HUES6 (cell line): ENCODE results near the gene TNIK.
"Not testable (repeated sequence)": the region's sequence is repeated elsewhere in the genome, so short reads cannot be mapped to it uniquely, and the experiment has no call there.

Experiments
- H3K27ac ChIP-seq: 2 replicates; pipeline ENCODE4 v1.7.0; 2013; ENCODE audit warnings: low read depth, mild to moderate bottlenecking, low read length, inconsistent platforms
- H3K27me3 ChIP-seq: 2 replicates; pipeline ENCODE4 v1.6.1; 2013; ENCODE audit warnings: low read length; ENCODE audit not compliant: control insufficient read depth, insufficient read depth
- H3K36me3 ChIP-seq: 2 replicates; pipeline ENCODE4 v1.6.1; 2013; ENCODE audit warnings: low read length; ENCODE audit not compliant: control insufficient read depth, insufficient read depth
- H3K4me1 ChIP-seq: 2 replicates; pipeline ENCODE4 v1.6.1; 2013; ENCODE audit warnings: low read length; ENCODE audit not compliant: control insufficient read depth, insufficient read depth
- H3K4me3 ChIP-seq: 2 replicates; pipeline ENCODE4 v1.5.1; 2013; ENCODE audit warnings: low read depth, low read length
- H3K9ac ChIP-seq: one replicate; pipeline ENCODE4 v1.6.1; 2013; ENCODE audit warnings: mild to moderate bottlenecking, low read length
- H3K9me3 ChIP-seq: 2 replicates; pipeline ENCODE4 v1.6.1; 2013; ENCODE audit warnings: low read depth, low read length; ENCODE audit not compliant: control insufficient read depth, insufficient read depth

The TNIK gene

DNA sequence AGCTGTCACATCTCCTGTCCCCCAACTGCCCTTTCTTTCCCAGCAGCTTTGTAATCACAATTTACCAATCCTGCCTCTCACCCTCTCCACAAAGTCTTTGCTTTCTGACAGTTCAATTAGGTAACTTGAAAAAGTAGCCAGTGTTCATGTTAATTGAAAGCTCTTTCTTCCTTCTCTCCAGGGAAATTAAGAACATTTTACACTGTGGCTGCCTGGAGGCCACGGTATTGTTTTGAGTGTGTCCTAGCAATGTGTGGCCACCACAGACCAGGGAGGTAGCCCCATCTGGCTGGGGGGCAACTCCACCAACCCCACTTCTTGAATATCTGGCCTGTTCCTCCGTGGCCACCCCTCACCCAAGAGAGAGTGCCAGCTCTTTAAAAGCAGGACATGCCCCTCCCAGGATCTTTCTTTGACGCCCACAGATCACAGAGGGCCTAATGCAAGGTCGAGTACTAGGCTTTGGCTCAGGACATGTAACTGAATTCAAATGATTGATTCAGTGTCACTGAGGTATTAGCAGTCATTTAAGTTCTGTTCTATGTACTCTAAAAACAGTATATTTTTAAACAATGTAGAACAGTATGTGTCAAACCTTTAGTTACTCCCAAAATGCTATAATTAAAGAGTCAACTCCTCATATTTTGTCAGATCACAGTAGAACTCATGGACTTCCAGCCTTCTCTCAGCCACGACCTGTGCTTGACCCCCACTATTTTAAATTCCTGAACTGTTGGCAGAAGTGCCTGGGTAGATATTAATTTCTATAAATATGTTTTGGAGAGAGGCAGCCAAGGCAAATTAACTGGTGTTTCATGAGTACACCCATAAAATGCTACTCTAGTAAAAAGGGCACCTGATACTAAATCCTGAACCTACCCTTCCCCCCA is 164.5 kb downstream of the TNIK start:
- Histone ChIP-seq H3K27ac (no peak overlapping the region), H3K4me3 (no peak overlapping the region), H3K27me3 (no peaks in the 10 kb centered on the region), H3K9me3 (no peaks in the 10 kb centered on the region), H3K36me3 (no peaks in the 10 kb centered on the region), H3K9ac (no peak overlapping the region), H3K4me1 (peaks cover 8% of the 10 kb centered on the region; the same call in 1 of the 2 replicates)

DNA sequence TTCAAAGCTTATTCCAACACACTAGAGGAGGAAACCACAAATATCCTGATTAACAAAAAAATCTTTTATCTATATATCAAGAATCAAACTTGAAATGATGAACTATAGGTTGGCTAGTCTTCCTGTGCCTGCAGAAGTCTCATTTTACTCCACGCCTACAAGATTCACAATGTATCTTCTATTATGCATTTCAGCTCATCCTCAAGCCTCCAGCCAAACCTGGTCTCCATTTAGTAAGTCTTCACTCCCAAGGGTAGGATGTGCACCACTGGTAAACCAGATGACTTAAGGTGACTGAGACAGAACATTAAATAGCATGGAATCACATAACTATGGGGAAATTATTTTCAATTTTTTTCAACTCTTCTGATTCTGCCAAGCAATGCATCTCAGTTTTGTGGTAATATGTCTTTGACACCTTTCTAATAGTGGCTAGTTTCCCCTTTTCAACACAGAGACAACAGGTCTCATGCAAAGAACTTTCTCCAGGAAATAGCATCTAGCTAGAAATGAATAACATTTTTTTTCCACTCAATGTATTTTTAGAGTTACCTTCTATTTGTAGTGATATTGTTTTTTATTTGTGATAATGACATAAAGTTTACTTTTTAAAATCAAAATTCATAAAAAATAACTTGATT is 166.9 kb downstream of the TNIK start:
- H3K4me3 ChIP-seq: no peak overlapping the region
- peaks cover 8% of the 10 kb centered on the region; the same call in 1 of the 2 replicates for H3K4me1 ChIP-seq
- H3K36me3 ChIP-seq: no peaks in the 10 kb centered on the region
- H3K9me3 ChIP-seq: no peaks in the 10 kb centered on the region
- H3K9ac ChIP-seq: no peak overlapping the region
- H3K27ac ChIP-seq: no peak overlapping the region
- H3K27me3 ChIP-seq: no peaks in the 10 kb centered on the region

DNA sequence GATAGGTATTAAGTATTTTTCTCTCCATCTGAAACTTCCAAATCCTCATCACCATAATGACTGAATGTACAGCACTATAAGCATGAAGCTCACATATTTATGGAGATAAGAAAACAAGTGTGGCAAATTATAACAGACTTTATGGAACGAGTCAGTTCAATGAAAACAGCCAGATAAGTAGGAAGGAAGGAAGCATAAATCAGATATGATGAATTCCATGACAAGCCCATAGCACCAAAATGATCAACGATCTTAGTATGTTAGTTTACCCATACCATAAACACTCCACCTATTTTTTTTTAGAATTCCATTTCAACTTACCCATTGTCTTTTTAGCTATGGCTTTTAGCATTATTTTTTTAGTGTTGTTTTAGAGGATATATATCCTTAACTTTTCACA is 169.5 kb downstream of the TNIK start:
- no peaks in the 10 kb centered on the region for H3K36me3 ChIP-seq
- no peak overlapping the region for H3K27ac ChIP-seq
- no peaks in the 10 kb centered on the region for H3K9me3 ChIP-seq
- H3K4me3 ChIP-seq: no peak overlapping the region
- no peak overlapping the region for H3K9ac ChIP-seq
- H3K27me3 ChIP-seq: no peaks in the 10 kb centered on the region
- peaks cover 6% of the 10 kb centered on the region; the same call in 1 of the 2 replicates for H3K4me1 ChIP-seq

DNA sequence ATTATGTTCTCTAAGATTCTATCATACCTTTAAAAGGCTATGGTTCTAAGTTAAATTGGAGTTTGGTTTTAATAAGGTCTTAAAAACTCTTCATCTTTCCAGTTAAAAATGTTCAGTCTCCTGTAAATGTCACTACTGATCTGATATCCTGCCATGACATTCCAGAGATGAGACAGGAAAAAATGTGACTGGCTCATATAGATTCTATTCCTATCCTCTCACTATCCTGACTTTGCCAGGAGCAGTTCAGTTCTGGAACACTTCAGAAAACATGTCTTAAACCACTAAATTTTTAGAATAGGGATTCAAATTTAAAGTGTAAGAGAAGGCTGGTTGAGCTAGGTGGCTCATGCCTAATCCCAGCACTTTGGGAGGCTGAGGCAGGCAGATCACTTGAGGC is 170.9 kb downstream of the TNIK start:
- Histone ChIP-seq H3K4me3 (no peak overlapping the region), H3K4me1 (peaks cover 6% of the 10 kb centered on the region; the same call in 1 of the 2 replicates), H3K27ac (no peak overlapping the region), H3K36me3 (no peaks in the 10 kb centered on the region), H3K27me3 (no peaks in the 10 kb centered on the region), H3K9ac (no peak overlapping the region), H3K9me3 (no peaks in the 10 kb centered on the region)

DNA sequence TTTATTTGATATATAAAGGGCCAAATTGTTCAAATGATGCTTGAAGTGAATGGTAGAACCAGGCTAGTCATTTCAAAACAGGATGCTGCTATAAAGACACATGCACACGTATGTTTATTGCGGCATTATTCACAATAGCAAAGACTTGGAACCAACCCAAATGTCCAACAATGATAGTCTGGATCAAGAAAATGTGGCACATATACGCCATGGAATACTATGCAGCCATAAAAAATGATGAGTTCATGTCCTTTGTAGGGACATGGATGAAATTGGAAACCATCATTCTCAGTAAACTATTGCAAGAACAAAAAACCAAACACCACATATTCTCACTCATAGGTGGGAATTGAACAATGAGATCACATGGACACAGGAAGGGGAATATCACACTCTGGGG is 172.4 kb downstream of the TNIK start:
- not testable (repeated sequence) for H3K27me3 ChIP-seq, H3K27ac ChIP-seq, H3K36me3 ChIP-seq, H3K9me3 ChIP-seq, H3K9ac ChIP-seq, H3K4me3 ChIP-seq
- peaks cover 16% of the 10 kb centered on the region for H3K4me1 ChIP-seq

DNA sequence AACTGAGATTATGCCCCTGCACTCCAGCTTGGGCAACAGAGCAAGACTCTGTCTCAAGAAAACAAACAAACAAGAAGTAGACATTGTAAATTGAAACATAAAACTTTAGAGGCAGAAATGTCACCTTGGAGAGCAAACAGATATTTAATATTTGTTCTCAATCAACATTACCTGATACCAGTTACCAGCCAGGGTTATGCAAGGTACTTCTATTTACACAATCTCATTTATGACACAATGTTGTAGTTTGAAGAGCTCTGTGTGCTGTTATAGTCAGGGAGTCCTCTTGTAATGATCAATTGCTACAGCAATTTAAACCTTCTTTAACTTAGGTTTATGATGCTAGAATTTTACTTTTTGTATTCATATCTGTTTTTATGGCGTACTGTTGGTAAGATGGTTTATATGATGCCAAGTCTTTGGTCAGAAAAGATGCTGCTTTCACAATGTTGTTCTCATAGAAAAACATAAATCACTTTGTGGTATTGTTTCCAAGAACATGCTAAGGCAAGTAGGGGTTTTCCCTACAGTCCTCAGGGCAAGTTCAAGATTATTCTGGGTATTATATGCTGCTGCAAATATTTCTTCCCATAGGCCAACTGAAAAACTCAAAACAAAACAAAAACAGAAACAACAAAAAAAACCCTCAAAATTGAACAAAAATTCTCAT is 173.5 kb downstream of the TNIK start:
- Histone ChIP-seq H3K9ac (no peak overlapping the region), H3K36me3 (no peaks in the 10 kb centered on the region), H3K4me3 (no peak overlapping the region), H3K27me3 (no peaks in the 10 kb centered on the region), H3K4me1 (peaks cover 16% of the 10 kb centered on the region), H3K27ac (no peak overlapping the region), H3K9me3 (no peaks in the 10 kb centered on the region)

DNA sequence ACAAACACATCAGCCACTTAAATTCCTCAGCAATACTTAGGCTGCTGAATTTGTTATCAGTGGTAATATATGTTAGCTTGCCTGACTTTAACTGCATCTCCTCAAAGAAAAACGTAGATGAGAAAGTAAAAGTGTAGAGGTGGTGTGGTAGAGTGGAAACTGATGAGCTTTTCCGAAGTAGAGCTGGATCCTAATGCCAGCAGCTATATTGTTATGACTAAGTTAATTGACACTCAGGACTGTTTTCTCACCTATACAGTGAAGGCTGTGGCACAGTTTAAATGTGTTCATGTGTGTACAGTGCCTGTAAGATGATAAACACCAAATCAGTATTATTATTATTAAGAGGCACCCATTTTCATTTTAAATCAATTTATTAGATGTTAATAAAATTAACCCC is 174.9 kb downstream of the TNIK start:
- Histone ChIP-seq H3K27me3 (no peaks in the 10 kb centered on the region), H3K36me3 (no peaks in the 10 kb centered on the region), H3K4me1 (peaks cover 16% of the 10 kb centered on the region), H3K27ac (no peak overlapping the region), H3K4me3 (no peak overlapping the region), H3K9ac (no peak overlapping the region), H3K9me3 (no peaks in the 10 kb centered on the region)

DNA sequence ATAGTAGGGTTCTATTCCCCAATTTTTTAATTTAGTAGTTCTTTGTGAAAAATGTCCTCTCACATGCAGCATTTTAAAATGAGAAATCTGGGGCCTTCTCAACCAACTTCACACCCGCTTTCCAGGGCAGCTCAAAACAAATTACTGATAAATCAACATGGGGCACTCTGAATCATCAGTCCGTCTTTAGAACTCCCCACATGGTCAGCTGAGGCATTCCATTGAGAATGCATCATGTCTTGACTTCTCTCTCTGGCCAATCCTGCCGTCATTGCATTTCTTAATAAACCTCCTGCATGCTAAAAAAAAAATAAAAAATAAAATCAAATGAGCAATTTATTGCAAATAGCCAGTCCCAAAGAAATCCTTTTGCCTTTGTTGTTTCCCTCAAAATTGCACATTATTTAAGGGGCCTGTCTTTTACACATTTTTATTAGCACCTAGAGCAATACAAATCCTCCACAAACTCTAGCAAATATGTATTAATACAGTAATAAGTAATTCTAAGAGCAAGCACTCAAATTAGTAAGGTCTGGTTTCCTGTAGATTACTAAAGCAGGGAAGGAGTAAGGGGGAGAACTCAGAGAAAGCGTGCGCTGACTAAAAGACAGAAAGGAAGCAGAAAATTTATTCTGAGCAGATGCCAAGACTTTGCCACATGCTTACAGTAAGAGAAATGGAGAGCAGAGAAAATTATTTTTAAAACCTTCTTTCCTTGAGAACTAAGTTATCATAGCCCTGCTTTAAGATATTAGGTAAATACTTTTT is 175.7 kb downstream of the TNIK start:
- no peaks in the 10 kb centered on the region for H3K9me3 ChIP-seq
- no peak overlapping the region for H3K4me3 ChIP-seq
- H3K4me1 ChIP-seq: peaks cover 16% of the 10 kb centered on the region
- H3K9ac ChIP-seq: no peak overlapping the region
- no peak overlapping the region for H3K27ac ChIP-seq
- no peaks in the 10 kb centered on the region for H3K36me3 ChIP-seq
- H3K27me3 ChIP-seq: no peaks in the 10 kb centered on the region

DNA sequence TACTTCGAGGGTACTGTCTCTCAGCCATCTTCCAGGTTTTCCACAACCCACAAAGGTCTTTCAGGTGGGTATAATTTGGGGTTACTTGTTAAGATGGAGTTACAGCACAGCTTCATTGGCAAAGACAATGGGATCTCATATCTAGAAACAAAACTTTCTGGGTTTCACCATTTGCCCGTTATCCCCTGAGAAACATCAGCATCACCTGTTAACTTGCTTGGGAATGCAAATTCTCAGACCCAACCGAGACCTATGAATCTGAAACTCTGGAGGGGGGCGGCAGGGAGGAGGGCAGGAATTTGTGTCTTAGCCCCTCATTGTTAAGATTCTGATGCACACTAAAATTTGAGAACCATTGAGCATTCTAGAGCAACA is 176.4 kb downstream of the TNIK start:
- Histone ChIP-seq H3K4me1 (peaks cover 16% of the 10 kb centered on the region), H3K4me3 (no peak overlapping the region), H3K27ac (no peak overlapping the region)

DNA sequence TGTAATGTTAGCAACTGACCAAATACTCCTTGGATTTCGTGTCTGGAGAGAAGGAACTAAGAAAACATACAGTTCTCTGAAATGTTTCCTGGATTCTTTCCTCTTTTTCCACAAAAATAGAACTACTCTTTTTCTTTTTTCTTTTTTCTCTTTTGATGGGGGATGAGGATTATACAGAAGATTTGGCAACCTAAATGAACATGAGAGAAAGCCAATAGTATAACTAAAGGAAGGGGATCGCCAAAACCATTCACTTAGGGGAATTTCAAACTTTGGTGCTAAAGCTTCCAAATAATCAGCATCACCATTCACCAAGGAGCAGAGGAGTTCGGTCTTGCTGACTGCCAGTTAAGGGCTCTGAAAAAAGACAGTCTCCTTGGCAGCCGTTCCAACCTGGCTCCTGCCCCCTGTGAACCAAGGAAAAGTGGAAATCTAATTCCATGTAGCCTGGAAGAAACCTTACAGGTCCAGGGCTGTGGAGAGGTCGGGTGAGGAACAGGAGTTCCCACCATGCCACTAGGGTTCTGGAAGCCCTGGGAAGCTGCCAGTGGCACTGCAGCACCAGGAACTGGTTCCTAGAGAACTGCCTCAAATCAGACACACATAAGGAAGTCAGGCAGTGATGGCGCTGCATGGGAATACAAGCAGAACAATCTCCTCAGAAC is 176.9 kb downstream of the TNIK start:
- H3K9me3 ChIP-seq: no peaks in the 10 kb centered on the region
- peaks cover 16% of the 10 kb centered on the region for H3K4me1 ChIP-seq
- no peak overlapping the region for H3K4me3 ChIP-seq
- no peak overlapping the region for H3K9ac ChIP-seq
- H3K27ac ChIP-seq: no peak overlapping the region
- H3K27me3 ChIP-seq: no peaks in the 10 kb centered on the region
- no peaks in the 10 kb centered on the region for H3K36me3 ChIP-seq

More for the DNA sequence above, 176.4 kb downstream of the TNIK start:
- Histone ChIP-seq H3K9ac (no peak overlapping the region), H3K27me3 (no peaks in the 10 kb centered on the region), H3K36me3 (no peaks in the 10 kb centered on the region), H3K9me3 (no peaks in the 10 kb centered on the region)
